ENCODE results near the gene CELF2. TPM values are rescaled to one million over a fixed set of nuclear protein-coding genes. Genes with fewer than 3 reads are reported as not detected.
A peak's percentile ranks its signal among the peaks of the same experiment; 100 is the strongest.

The CELF2 gene
- total RNA-seq, 2 donors from 2014 or later, result 63.2 to 69.4 TPM

DNA sequence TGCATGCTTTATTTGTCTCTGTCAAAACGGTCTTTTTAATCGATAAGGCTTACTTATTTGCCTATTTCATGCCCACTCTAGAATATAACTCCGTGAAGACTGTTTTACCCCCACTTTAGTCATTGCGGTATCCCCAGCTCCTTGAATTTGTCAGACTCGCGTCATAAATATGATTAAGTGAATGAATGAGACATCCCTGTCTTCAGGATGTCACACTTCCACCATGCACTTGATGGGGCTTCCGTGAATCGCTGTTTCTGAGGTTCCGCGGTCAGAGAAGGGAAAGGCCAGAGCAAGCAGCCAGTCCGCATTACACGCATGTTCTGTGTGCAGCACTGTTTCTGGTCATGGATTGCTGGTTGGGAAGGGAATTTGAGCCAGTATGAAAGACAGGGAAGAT lies 138.8 kb downstream of the CELF2 start:
- no peaks in the 10 kb centered on the region for H3K36me3 ChIP-seq
- no peak overlapping the region for H3K27ac ChIP-seq
- no peaks in the 10 kb centered on the region for H3K27me3 ChIP-seq
- no peak for DNase-seq (ENCODE audit: low spot score)
- H3K4me1 ChIP-seq, result peaks cover 0 to 64% of the 10 kb centered on the region in 2 donors
- no peak overlapping the region for H3K4me3 ChIP-seq
- H3K9me3 ChIP-seq, result no peaks in the 10 kb centered on the region
- TF ChIP-seq, protein P1, sequence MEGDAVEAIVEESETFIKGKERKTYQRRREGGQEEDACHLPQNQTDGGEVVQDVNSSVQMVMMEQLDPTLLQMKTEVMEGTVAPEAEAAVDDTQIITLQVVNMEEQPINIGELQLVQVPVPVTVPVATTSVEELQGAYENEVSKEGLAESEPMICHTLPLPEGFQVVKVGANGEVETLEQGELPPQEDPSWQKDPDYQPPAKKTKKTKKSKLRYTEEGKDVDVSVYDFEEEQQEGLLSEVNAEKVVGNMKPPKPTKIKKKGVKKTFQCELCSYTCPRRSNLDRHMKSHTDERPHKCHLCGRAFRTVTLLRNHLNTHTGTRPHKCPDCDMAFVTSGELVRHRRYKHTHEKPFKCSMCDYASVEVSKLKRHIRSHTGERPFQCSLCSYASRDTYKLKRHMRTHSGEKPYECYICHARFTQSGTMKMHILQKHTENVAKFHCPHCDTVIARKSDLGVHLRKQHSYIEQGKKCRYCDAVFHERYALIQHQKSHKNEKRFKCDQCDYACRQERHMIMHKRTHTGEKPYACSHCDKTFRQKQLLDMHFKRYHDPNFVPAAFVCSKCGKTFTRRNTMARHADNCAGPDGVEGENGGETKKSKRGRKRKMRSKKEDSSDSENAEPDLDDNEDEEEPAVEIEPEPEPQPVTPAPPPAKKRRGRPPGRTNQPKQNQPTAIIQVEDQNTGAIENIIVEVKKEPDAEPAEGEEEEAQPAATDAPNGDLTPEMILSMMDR (IDR thresholded peaks at IDR 0.05), result no peak

DNA sequence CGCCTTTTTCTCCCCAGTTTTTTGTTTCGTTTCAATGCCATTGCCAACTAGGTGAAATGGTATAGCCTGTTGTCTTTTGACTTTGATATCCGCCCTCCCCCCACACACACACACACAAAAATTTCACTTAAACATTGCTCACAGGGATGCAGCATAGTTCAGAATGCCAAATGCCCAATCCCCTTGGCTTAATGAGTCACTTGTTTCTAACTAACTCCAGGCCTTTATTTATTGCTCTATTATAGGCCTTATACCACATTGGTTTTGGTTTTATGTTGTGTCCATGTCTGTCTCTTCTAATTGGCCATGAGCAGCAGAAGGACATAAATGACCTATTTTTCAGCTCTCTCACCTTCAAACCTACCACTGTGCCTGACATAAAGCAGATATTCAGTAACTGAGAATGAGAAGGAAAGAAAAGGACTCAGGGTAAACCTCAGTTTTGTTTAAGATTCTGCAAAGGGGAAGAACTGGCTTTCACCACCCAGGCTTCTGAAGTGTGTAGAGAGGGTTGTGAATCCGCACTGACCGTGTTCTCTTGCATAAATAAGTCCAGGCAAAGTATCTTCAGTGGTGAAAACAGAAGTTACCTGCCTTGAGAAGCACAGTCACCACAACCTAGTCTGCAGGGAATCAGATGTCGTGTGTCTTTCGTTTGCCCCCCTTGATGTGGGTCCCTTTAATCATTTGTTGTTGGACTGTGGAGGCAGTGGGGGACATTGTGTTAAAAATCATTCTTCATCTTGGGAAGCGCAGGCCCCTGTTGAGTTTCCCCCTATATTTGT lies 139.8 kb downstream of the CELF2 start:
- no peak for DNase-seq (ENCODE audit: low spot score)
- Histone ChIP-seq H3K36me3 (no peaks in the 10 kb centered on the region), H3K4me1 (peaks cover 0 to 67% of the 10 kb centered on the region in 2 donors), H3K9me3 (no peaks in the 10 kb centered on the region), H3K27me3 (no peaks in the 10 kb centered on the region), H3K4me3 (no peak overlapping the region), H3K27ac (no peak overlapping the region)
- TF ChIP-seq, protein P1 (IDR thresholded peaks at IDR 0.05), result no peak

DNA sequence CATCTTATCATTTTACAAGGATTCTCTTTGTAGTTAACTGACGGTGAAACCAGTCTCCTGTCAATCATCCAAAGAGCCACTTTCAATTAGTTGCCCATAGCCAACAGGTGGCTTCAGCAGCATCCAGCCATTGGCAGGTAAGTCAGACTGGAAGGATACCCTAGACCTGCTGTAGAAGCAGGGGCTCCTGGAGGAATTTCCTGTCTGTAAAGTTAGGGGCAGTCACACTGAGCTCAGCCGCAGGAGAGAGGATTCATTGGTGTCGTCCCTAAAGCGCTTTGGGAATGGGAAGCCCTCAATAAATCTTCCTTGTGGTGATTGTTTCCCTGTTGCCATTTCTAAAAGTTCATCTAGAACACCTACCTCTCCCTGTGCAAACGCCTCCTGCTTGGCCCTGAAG lies 140.4 kb downstream of the CELF2 start:
- TF ChIP-seq, protein P1 (IDR thresholded peaks at IDR 0.05), result no peak
- Histone ChIP-seq H3K9me3 (no peaks in the 10 kb centered on the region), H3K27ac (no peak overlapping the region), H3K36me3 (no peaks in the 10 kb centered on the region), H3K4me1 (peaks cover 0 to 67% of the 10 kb centered on the region in 2 donors), H3K4me3 (no peak overlapping the region), H3K27me3 (no peaks in the 10 kb centered on the region)
- no peak for DNase-seq (ENCODE audit: low spot score)

DNA sequence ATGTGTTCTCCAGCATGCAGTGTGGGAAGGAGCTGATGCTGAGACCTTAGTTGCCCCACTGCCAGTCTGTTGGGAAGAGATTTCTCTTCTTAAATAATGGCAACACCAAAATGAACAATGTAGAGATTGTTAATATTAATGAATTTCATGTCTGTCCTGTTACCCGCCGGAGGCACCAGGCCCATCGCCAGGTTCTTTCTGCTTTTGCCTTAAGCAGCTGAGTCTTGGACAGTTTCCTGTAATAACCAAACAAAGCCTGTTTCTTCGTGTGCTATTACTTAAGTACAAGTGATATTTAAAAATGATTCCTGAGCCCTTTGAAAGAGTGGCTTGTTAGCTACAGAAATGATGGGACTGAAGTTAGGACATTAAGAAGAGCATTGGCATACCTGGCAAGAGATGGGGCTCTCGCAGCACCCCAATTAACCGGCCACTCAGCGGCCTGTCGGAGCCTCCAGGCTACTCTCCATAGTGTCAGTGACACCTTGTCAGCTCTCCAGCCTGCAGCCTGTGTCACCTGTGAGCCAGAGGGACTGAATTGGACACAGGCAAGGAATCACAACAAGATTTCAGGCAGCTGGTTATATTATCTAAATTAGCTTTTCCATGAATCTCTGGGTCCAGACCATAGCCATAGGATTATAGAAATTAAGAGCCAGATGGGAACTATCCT lies 142.0 kb downstream of the CELF2 start:
- no peaks in the 10 kb centered on the region for H3K36me3 ChIP-seq
- H3K9me3 ChIP-seq, result no peaks in the 10 kb centered on the region
- DNase-seq (ENCODE audit: low spot score), result peak; percentile 55
- H3K27me3 ChIP-seq, result no peaks in the 10 kb centered on the region
- TF ChIP-seq, protein P1 (IDR thresholded peaks at IDR 0.05), result no peak
- no peak overlapping the region for H3K4me3 ChIP-seq
- no peak overlapping the region for H3K27ac ChIP-seq
- H3K4me1 ChIP-seq, result peaks cover 0 to 68% of the 10 kb centered on the region in 2 donors

DNA sequence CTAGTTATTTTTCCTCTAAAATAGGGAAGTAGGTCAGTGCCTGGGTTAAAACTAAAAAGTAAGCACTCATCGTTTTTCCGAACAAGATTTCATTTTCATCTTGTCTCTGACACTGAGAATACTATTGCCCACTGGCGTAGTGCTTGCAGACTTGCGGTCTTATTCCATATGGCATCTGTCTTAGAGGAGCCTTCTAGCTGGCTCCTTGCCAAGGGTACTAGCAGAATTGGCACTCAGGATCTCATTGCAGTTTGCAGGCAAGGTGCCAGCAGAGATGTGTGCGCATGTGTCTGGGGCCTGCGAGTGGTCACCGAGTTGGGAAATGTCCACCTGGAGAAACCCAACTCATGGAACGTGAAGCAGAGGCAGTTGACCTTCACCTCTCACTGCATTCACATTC lies 143.4 kb downstream of the CELF2 start:
- no peaks in the 10 kb centered on the region for H3K9me3 ChIP-seq
- H3K4me3 ChIP-seq, result no peak overlapping the region
- H3K4me1 ChIP-seq, result peaks cover 0 to 77% of the 10 kb centered on the region in 2 donors
- H3K36me3 ChIP-seq, result no peaks in the 10 kb centered on the region
- no peak for DNase-seq (ENCODE audit: low spot score)
- peak overlapping the region in 1 of 2 donors; percentile 7 for H3K27ac ChIP-seq
- no peaks in the 10 kb centered on the region for H3K27me3 ChIP-seq
- TF ChIP-seq, protein P1 (IDR thresholded peaks at IDR 0.05), result no peak
